D341Med (cell line): ENCODE results near the gene OSBPL5.

Source experiments
- DNase-seq: peaks from one replicate; pipeline ENCODE4 v3.0.0; 2012; ENCODE audit warnings: low spot score

The OSBPL5 gene

DNA sequence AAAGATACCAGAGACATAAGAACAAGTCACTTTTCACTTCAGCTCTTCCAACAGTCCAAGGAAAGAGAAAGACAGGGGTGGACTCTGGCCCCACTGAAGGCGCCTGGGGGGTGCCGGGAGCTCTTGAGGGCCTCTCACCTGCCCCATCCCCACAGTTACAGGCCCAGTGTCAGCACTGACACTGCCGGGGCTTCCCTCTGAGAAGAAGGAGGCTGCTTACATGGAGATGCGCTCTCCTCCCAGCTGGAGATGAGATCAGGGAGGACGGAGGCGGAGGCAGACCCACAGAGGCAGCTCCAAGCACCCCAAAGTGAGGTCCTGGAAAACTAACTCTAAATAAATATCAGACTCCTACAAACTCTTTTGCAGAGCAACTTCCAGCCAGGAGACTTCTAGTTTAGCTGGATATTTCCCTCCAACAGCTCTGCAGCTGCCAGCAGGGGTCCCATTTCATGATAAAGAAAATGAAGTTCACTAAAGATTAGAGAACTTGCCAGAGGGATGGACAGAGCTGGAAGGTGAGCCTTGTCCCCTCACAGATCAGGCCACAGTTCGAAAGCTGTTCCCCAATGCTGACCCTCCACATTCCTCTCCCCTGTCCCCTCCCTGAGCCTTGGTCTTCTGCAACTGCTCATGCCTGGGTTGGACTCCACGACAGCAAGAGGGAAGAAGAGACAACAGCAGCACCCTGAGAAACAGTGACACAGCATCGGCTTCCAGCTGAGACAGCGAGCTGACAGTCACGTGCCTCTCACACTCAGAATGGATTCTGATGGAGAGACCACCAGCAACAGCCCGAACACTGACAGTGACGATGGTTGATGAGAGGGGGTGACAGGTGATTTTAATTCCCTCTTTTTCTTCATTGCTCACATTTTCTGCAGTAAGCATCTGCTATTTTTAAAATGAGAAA is 113.7 kb downstream of the OSBPL5 start:
- DNase-seq: no peak

DNA sequence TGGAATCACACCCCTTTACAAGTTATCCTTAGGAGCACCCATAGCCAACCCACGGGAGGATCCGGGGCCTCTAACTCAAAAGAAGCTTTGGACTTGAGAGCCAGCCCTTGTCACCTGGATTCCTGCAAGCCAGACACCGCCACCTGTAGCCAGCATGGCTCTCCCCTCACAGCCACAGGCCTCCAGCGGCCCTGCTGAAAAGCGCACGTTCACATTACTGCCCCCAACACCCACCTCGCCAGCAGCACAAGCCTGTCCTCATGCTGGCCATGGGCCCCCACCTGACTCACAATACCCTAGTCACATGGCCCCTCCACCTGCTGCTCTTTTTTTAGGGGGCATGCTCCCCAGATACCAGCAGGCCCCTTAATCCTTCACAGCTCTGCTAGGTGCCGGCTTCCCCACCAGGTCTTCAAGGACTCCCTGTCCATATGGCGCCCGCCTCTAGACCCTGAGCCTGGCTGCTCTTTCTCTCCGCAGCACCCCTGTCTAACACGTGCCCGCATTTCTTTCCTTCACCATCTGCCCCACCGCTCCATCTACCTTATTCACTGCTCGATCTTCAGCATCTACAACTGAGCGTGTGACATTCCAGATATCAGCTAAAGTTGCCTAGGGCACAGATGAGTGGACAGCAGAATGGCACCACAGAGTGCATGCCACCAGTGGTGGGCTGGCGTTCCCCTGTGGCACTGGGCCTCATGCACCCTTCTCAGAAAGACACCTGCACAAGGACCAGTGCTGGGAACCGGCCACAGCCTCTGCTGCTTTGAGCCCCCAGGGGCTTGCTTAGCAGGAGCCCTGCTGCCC is 114.5 kb downstream of the OSBPL5 start:
- DNase-seq: no peak

DNA sequence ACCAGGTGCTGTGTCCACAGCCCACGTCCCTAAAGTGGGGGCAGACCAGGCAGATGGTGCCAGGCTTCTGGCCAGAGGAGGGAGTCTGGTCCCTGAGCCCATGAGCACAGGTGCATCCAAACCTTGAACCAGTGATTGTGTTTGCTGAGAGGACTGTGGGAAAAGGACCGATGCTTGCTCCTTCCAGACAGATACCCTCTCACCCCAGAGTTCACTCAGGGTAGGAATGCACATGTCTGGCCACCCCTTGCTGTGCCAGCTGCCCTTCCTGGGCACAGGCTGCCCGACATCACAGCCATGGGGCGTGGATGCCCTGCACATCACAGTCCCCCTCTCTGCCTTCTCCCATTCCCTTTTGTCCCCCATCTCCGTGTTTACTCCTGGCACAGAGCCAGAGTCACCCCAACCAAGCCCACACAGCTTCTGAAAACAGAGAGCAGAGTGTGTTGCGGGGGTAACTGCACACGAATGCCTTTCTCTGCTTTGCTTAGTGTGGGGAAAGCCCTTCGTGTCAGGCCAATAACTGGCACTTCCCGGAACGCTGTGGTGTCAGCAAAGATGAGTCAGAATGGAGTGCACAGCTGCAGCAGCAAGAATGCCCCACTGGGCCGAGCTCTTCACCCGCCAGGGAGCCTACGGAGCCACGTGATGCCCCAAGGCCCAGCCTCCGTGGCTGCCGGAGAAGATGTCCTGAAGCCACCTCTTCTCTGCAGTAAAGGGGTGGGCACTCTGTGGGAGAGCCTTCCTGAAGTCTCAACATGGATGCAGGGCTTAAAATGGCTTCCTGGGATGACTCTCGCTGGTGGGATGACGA is 115.5 kb downstream of the OSBPL5 start:
- DNase-seq: no peak

DNA sequence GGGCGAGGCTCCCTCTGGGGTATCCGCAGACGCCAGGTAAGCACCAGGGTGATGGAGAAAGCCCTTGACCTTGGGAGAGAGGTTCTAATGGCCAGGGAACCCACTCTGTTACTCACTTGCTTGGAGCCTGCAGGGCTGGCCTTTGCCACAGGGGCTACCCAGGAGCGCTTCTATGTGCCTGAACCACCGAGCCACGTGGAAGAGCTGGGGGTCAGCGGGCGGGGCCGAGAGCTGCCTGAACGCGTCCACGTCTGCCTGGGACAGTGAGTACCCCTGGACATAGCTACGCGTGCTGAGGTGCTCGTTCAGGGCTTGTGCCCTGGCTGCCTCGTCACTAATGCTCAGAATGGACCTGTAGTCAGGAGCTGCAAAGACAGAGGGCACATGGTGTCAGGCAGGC is 117.5 kb downstream of the OSBPL5 start:
- no peak for DNase-seq

DNA sequence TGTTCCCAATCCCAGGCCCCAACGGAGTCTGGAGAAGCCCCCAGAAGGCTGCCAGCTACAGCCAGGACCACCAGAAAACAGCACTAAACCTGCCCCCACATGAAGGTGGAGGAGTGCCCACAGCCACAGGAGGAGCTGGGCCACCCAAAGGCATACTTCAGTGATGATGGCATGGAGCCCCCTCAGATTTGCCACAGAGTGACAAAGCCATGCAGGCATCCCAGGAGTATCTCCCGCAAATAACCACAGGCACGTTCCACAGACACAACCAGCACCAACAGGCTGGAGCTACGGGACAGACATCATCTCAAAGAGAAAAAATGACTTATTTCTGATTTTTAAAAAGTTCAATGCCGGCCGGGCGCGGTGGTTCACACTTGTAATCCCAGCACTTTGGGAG is 118.5 kb downstream of the OSBPL5 start:
- DNase-seq: no peak

DNA sequence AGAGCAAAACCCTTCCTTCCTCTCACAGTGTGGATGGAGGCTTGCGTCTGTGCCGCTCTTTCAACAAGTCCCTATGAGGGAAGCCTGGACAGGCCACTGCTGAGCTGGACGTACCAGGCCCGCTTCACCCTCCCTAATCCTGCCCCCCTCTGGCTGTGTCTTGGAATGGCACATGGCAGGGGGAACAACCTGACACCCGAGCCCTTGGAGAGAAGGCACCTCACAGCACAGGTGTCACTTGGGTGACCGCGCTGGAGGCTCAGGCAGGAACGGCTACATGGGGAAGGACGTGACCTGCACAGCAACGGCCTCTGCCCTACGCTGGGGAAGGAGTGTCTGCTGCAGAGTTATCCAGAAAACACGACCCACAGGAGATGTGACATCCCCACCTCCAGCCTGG is 118.9 kb downstream of the OSBPL5 start:
- DNase-seq: no peak

DNA sequence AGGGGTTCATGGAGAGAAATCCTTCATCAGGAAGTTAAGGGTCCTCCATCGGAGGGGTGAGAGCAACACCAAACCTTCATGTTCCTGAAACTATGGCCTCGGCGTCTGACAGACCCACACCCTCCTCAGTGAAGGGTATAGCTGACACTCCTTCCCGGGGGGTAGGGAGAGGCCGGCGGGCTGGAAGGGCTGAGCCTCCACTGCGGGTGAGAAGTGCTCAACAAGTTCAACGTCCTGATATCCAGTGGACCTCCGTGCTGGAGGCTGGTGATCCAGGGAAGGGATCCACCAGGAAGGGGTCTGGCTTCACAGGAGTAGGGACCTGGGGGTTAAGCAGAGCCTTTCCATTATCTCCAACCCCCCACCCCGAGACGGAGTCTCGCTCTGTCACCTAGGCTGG is 120.2 kb downstream of the OSBPL5 start:
- DNase-seq: no peak

DNA sequence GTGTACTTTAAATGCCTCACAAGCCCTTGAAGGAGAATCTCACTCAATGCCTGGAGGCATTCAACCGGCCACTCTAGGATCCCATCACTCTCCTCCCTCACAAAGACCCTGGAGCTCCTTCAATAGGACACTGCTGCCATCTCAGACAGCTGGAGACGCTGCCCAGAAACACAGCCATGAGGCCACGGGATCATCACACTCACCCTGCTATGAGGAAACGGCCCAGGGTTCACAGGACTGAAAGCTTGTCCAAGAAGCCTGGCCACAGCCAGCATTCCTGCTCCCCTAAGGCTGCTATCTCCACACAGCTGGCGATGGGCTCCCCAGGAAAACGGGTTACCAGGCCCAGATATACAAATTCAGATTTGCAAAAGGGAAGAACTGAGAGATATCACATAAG is 121.1 kb downstream of the OSBPL5 start:
- no peak for DNase-seq

DNA sequence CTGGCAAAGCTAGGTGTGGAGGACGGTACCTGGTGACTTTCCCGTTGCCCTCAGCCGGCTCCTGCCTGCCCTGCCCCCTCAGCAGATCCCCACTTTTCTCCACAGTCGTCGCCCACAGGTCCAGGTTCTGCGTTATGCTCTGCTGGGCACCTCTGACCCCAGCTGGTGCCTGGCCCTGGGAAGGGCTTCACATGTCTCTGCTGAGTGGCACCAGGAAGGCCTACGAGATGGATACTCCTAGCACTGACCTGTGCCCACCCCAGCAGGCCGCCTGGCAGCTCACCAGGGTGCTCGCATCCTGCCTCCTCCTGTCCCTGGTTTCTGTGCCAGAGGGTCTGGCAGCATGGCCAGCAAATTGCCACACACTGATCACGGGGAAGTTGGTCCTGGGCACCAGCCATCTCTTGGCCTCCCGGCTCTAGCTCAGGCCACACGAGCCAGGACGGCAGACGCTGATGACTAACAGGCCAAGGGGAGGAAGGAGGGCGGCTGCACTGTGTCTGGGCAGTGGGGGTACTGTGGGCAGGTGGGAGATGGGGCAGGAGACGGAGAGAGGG is 121.7 kb downstream of the OSBPL5 start:
- no peak for DNase-seq

DNA sequence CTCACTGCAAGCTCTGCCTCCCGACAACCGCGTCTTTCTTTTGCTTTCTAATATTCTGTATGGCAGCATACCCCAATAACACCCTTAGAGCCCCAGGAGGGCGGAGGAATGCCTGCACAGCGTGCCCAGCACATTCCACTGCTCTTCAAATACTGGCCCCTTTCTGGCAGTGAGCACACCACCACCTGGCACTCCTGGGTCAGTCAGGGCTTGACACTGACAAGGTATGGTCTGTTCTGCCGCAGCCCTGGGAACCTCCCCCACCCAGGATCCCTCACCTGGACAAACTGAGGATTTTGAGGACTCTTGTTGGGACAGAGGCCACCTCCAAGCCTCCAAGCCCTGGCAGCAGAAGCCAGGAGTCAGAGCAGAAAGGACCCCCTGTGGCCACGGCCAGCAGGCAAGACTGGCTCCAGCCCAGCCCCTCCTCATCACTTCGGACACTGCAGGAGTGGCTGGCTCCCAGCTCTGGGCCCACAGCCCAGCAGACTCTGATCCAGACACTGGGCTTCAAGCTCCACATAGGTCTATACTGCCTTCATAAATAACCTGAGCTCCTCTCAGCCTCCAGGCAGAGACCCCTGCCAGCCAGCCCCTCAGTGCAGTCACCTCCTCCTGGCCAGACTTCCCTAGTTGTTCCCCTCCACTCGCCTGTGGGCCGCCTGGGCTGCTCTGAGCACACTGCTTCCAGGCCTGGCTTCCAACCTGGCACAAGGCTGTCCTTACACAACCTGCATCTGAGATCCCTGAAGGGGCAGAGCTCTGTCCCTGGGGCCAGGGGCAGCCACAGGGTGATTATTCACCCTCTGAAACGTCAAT is 122.4 kb downstream of the OSBPL5 start:
- no peak for DNase-seq

DNA sequence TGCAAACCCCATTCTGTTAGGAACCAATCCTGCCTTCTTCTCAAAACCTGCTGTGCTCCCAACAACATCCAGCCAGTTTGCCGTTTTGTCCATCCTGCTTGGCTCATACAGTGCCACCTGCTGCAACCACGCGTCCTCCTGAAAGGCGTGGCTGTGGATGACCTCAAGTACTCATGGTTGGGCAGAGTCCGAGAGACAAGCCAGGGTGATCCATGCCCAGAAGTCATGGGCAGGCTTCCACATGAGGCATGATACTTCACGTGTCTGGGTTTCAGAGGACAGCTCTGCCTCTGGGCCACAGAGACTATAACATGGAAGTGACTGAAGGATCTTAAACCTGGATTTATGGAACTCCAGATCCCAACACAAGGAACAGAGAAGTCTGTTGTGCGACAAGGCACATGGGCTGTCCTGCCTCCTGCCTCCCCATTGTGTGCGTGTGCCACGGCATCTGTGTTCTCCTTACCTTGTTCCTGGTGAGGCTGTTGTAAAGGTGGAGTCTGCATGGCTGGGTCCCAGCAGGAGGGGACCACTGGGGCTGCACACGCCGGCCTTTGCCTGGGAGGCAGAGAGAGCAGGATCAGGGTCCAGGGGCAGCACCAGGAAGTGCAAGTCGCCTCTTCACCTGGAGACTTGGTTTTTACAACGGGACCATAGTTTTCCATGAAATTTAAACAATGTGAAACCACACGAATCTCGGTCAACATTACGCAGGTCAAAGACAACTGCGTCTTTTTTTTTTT is 123.2 kb downstream of the OSBPL5 start:
- no peak for DNase-seq

DNA sequence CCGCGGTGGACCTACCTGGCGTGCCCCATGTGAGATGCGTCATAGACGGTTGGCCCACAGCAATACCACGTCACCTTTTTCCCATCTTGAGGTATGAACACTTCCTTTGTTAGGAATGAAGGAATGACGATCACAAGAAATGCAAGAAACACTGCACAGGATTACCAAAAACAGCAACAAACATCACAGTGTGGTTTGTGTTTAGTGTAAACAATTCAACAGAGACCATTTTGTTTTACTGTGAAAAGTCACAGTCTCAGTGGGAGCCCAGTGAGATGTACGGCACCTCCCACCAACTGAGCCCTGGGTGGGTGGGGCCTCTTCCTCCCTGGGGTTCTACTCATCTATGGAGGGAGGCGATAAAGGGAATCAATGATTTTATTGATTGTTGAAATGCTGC is 124.2 kb downstream of the OSBPL5 start:
- no peak for DNase-seq

DNA sequence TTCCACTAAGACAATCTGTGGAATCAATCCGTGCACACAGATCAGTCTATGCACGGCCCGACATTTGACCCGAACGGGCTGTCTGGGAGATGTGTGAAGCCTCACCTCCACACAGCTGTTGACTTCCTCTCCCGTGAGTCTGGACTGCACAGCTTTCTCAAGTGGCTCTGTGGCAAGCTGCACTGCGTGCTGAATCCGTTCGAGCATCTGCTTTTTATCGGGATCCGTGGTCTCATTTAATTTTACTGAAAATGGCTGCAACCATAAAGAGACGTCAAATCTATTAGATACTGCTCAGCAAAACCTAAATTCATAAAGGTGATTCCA is 127.2 kb downstream of the OSBPL5 start:
- DNase-seq: no peak
